Rectal smooth muscle tissue (tissue), 1 donor: ENCODE data around the gene TMEM9.
"Not testable (repeated sequence)": the region's sequence is repeated elsewhere in the genome, so short reads cannot be mapped to it uniquely, and the experiment has no call there.

Source experiments
- H3K27ac ChIP-seq: one replicate; pipeline ENCODE4 v1.7.0; 2013; ENCODE audit warnings: low read depth, low read length, inconsistent platforms
- H3K27me3 ChIP-seq: one replicate; pipeline ENCODE4 v1.7.0; 2013; ENCODE audit warnings: low read length; ENCODE audit not compliant: control insufficient read depth, insufficient read depth
- H3K36me3 ChIP-seq: one replicate; pipeline ENCODE4 v1.7.0; 2013; ENCODE audit warnings: low read length; ENCODE audit not compliant: control insufficient read depth, insufficient read depth
- H3K4me1 ChIP-seq: one replicate; pipeline ENCODE4 v1.7.0; 2013; ENCODE audit warnings: low read length; ENCODE audit not compliant: control insufficient read depth, insufficient read depth
- H3K4me3 ChIP-seq: one replicate; pipeline ENCODE4 v1.7.0; 2013; ENCODE audit warnings: low read length
- H3K9ac ChIP-seq: one replicate; pipeline ENCODE4 v1.7.0; 2013; ENCODE audit warnings: low read length

TMEM9 gene

DNA sequence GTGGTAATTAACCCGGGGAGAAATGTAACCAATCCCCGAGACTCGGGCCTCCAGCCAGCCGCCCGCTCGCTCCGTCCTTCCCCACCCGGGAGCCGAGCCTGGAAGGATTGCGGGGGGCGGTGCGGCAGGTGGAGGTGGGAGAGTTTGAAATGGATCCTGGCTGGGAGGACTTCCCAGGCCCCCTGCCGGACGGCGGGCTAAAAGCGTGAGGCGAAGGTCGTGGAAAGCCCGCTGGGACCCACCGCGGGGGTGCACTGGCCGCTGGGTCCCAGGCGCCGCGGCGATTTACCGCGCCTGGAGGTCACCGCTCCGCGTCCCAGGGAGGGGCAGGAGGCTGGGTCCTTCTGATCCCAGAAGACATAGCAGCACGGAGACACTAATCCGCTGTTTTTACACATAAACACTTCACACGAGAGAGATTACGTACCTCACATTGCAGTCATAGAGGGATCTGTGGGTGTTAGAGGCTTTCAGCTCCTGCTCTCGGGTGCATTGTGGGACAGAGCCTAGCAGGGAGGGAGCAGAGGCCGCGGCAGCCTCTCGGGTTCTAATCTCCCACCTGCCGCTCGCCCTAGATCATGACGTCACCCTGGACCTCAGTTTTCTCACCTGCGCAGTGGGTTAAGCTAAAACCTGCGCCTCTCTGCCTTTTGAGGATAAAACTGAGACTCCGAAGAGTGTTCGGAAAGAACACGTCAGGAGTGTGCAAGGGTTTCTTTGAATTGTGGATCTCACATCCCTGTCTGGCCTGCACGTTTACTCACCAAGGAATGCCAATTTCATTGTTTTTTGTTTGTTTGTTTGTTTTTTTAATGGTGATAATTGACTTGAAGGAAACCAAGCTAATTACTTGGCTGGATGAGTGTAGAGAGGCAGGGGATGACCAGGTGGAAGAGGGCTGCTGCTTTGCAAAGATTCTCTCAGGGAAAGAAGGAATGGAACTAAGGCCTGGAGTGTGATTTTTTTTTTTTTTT, 17.1 kb upstream of the TMEM9 start:
- Histone ChIP-seq H3K27ac (peak overlapping the region; percentile 69), H3K4me3 (peak overlapping the region; percentile 66), H3K9ac (peak overlapping the region; percentile 63), H3K4me1 (peaks cover 4% of the 10 kb centered on the region), H3K27me3 (no peaks in the 10 kb centered on the region), H3K36me3 (no peaks in the 10 kb centered on the region)

DNA sequence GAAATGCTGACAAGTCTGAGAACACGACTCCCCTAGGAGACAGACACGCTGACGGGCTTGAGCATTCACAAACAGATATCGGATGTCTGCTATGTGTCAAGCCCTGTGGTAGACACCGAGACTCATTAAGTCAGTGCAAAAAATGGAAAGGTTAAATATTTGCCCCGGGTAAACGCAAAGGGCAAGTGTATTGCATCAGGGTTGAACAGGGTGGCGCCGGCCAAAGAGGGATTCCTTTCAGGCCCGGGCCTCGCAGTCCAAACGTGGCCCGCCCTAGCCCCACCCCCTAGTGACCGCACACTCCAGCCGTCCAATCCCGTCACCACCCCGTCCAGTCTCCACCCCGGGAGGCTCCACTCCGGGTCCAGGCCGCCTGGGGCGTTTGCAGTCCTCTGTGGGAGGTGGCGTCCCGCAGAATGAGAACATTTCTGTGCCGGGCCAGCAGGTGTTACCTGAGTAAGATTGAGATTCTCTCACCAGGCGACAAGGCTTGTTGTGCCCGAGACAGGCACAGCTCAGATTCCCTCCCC, 16.3 kb upstream of the TMEM9 start:
- peak overlapping the region; percentile 66 for H3K4me3 ChIP-seq

DNA sequence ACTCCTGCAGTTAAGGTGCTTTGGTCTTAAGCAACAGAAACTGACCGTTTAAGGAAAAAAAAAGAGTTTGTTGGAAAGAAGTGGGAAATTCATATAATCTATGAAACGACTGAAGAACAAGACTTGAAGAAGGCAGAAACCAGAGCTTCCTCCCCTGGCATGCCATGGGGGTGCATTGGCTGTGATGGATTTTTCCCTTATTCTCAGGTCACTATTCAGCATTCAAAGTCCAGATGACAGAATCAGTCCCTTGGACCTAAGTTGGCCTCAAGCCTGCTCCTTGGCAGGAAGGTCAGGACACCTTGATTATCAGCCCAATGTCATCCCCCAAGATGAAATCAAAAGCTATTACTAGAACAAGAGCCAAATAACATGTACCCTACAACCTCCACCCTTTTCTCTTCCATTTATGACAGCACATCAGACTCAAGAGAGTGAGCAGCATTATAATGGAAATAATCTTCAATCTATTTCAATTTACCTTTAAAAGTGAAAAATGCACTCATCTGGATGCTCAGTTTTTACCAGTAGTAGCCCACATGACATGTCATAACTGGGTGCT, 15.8 kb upstream of the TMEM9 start:
- H3K27ac ChIP-seq: peak overlapping the region; percentile 59
- peaks cover 4% of the 10 kb centered on the region for H3K4me1 ChIP-seq
- H3K9ac ChIP-seq: no peak overlapping the region
- peak overlapping the region; percentile 14 for H3K4me3 ChIP-seq
- H3K36me3 ChIP-seq: no peaks in the 10 kb centered on the region
- H3K27me3 ChIP-seq: no peaks in the 10 kb centered on the region

More for the DNA sequence above, 16.3 kb upstream of the TMEM9 start:
- peak overlapping the region; percentile 69 for H3K27ac ChIP-seq
- no peaks in the 10 kb centered on the region for H3K36me3 ChIP-seq
- H3K27me3 ChIP-seq: no peaks in the 10 kb centered on the region
- H3K4me1 ChIP-seq: peaks cover 4% of the 10 kb centered on the region
- H3K9ac ChIP-seq: peak overlapping the region; percentile 63

DNA sequence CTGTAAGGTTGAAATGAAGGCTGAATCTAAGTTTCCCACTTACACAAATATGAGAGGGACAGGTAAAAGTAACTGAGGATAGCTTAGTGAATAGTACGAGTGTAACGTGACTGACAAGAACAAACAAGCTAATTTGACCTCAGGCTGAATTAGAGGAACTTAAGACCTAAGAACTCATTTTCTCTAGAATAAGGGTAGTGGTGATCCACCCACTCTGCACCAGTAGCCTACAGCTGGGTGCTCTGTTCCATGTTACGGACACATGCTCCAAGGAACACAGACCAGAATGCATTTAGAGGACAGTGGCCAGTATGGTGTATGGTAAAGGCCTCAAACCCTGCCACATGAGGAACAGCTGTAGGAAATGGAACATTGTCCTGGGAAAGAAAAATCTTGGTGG, 14.9 kb upstream of the TMEM9 start:
- H3K9ac ChIP-seq: no peak overlapping the region
- peaks cover 4% of the 10 kb centered on the region for H3K4me1 ChIP-seq
- no peaks in the 10 kb centered on the region for H3K36me3 ChIP-seq
- H3K4me3 ChIP-seq: no peak overlapping the region
- H3K27ac ChIP-seq: no peak overlapping the region
- no peaks in the 10 kb centered on the region for H3K27me3 ChIP-seq

DNA sequence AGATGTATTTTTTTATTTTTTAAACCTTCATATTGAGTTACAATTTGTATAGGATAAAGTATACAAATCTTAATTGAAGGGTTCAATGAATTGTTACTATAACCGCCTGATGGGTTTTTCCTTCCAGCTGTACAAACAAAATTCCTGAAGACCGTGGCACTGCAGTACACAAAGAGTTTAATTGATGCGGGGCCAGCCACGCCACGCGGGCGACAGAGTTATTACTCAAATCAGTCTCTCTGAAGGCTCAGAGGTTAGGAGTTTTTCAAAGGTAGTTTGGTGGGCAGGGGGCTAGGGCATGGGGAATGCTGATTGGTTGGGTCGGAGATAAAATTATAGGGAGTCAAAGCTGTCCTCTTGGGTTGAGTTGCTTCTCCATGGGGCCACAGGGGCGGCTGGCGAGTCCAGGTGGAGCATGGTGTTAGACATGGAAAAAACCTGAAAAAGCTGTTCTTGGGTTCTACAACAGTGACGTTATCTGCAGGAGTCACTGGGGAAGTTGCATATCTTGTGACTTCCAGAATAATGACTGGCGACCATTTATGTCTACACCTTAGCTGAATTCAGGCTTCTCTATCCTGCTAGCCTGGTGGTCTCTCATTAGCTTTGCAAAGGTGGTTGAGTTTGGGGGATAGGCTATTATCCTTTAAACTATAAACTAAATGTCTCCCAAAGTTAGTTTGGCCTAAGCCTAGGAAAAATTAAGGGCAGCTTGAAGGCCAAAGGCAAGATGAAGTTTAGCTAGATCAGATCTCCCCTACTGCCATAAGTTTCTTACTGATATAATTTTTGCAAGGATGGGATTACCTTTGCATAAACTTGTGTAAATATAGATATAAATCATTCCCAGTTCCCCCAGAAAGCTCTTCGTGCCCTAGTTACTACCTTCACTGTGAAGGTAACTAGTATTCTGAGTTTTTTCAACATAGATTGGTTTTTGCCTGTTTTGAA, 13.0 kb upstream of the TMEM9 start:
- Histone ChIP-seq H3K4me3 (no peak overlapping the region), H3K9ac (no peak overlapping the region), H3K4me1 (peaks cover 4% of the 10 kb centered on the region), H3K27me3 (no peaks in the 10 kb centered on the region), H3K36me3 (no peaks in the 10 kb centered on the region), H3K27ac (no peak overlapping the region)

DNA sequence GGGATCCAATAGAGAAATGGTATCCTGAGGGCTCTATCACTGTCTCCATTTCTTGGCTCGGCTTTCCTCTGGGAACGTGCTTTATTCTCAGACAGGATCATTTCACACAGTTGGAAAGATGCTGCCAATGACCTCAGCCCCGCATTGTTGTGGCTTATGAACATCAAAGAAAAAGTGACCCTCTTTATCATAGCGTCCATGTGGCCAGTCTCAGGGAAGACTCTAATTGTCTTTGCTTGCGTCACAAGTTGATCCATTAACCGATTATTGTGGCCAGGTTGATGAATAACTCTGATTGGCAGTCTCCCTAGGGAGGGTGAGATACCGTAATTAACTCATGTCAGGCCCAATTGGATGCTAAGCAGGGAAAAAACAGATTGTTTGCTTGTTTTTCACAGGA, 10.4 kb upstream of the TMEM9 start:
- no peaks in the 10 kb centered on the region for H3K36me3 ChIP-seq
- H3K27ac ChIP-seq: no peak overlapping the region
- no peak overlapping the region for H3K4me3 ChIP-seq
- no peaks in the 10 kb centered on the region for H3K27me3 ChIP-seq
- no peak overlapping the region for H3K9ac ChIP-seq
- H3K4me1 ChIP-seq: no peaks in the 10 kb centered on the region

DNA sequence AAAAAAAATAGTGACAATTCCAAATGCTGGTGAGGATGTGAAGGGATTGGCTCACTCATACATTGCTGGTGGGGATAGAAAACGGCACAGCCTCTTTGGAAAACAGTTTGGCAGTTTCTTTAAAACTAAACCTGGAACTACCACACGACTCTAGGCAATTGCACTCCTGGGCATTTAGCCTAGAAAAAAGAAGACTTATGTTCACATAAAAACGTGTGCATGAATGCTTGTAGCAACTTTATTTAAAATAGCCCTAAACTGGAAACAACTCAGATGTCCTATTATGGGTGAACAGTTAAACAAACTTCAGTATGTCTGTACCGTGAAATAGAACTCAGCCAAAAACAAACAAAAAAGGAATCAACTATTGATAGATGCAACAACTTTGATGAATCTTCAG, 9.4 kb upstream of the TMEM9 start:
- H3K4me1 ChIP-seq: no peaks in the 10 kb centered on the region
- H3K9ac ChIP-seq: no peak overlapping the region
- no peaks in the 10 kb centered on the region for H3K27me3 ChIP-seq
- no peaks in the 10 kb centered on the region for H3K36me3 ChIP-seq
- H3K4me3 ChIP-seq: no peak overlapping the region
- H3K27ac ChIP-seq: no peak overlapping the region

DNA sequence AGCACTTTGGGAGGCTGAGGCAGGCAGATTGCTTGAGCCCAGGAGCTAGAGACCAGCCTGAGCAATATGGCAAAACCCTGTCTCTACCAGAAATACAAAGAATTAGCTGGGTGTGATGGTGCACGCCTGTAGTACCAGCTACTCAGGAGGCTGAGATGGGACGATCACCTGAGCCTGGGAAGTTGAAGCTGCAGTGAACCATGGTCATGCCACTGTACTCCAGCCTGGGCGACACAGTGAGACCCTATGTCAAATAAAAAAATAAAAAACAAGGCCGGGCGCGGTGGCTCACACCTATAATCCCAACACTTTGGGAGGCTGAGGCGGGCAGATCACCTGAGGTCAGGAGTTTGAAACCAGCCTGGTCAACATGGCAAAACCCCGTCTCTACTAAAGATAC, 8.8 kb upstream of the TMEM9 start:
- not testable (repeated sequence) for H3K9ac ChIP-seq, H3K36me3 ChIP-seq, H3K27ac ChIP-seq, H3K4me3 ChIP-seq, H3K4me1 ChIP-seq, H3K27me3 ChIP-seq

DNA sequence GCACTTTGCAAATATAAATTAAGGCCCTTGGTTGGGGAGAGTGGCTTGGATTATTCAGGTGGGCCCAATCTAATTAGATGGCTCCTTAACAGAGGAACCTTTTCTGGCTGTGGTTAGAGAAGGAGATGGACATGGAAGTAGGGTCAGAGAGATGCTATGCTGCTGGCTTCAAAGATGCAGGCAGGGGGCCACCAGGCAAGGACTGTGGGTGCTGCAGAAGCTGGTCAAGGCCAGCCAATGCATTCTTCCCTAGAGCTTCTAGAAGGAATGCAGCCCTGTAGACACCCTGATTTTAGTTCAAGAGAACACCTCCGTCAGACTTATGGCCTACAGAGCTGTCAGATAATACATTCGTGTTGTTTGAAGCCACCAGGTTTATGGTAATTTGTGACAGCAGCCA, 3.7 kb upstream of the TMEM9 start:
- peaks cover 11% of the 10 kb centered on the region for H3K4me1 ChIP-seq
- no peak overlapping the region for H3K27ac ChIP-seq
- H3K4me3 ChIP-seq: no peak overlapping the region
- no peak overlapping the region for H3K9ac ChIP-seq
- no peaks in the 10 kb centered on the region for H3K27me3 ChIP-seq
- no peaks in the 10 kb centered on the region for H3K36me3 ChIP-seq

DNA sequence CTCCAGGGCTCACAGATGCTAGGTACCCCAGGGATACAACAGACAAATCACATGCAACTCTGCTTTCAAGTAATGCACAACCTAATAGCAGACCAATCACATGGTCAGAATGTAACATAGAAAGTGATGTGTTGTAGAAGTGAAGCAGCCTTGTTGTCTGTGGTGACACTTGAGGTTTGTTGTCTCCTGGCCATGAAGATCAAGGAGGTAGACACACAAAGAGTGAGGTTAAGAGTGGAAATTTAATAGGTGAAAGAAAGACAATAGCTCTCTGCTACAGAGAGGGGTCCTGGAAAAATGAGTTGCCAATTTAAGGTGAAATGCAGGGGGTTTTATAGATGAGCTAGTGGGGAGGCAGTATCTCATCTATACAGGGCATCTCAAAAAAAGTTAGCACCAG, 2.5 kb upstream of the TMEM9 start:
- Histone ChIP-seq H3K36me3 (no peaks in the 10 kb centered on the region), H3K4me1 (peaks cover 11% of the 10 kb centered on the region), H3K27ac (no peak overlapping the region), H3K4me3 (no peak overlapping the region), H3K9ac (no peak overlapping the region), H3K27me3 (no peaks in the 10 kb centered on the region)

DNA sequence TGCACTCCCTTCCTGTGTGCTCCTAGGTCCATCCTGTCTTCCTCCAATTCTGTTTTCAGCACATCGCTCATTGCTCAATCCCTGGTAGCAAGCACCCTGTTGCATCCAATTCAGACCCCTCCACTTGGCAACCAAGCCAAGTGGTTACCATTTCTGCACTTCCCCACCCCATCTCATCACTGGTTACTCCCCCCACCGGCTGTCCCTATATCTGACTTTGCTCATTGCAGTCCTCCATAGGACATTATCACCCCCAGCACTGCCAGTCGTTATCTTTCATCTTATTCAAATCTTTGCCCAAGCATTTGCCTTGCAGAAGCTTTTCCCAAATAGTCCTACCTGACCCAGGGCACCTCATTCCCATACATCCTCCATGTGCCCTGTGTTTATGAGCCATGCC, 2.1 kb upstream of the TMEM9 start:
- peaks cover 11% of the 10 kb centered on the region for H3K4me1 ChIP-seq
- peaks cover 4% of the 10 kb centered on the region for H3K36me3 ChIP-seq
- H3K4me3 ChIP-seq: no peak overlapping the region
- H3K27me3 ChIP-seq: no peaks in the 10 kb centered on the region
- H3K27ac ChIP-seq: no peak overlapping the region
- no peak overlapping the region for H3K9ac ChIP-seq

DNA sequence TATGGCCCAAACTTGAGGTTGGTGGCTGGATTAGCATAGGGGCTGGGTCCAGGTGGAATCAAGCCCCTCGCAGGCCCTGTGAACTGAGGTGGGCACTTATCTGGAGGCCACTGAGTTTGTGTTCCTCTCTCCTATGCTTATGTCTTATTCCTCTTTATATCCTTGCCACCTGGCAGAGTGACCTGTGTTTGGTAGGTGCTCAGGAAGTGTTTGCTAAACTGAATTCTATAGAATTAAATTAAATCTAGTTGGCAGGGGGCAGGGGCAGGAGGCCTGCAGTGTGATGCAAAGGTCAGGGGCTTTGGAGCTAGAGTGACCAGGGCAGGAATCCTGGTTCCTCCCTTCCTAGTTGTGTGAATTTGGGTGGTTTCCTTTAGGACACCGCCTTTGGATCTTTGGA, 1.1 kb upstream of the TMEM9 start:
- H3K27ac ChIP-seq: no peak overlapping the region

More for the DNA sequence above, 1.1 kb upstream of the TMEM9 start:
- no peaks in the 10 kb centered on the region for H3K27me3 ChIP-seq
- no peak overlapping the region for H3K4me3 ChIP-seq
- H3K4me1 ChIP-seq: peaks cover 11% of the 10 kb centered on the region
- H3K9ac ChIP-seq: no peak overlapping the region
- H3K36me3 ChIP-seq: peaks cover 4% of the 10 kb centered on the region
